ENCODE measurements around the gene SLC35E3. TPM values are rescaled to one million over a fixed set of nuclear protein-coding genes. Genes with fewer than 3 reads are reported as not detected.
"Not testable (repeated sequence)": the region's sequence is repeated elsewhere in the genome, so short reads cannot be mapped to it uniquely, and the experiment has no call there.

The SLC35E3 gene
- total RNA-seq, 1 donor from 2014 or later = 10.5 TPM

GRCh38 chr12:68798882-68799234 is 52.9 kb downstream of the SLC35E3 start:
- TF ChIP-seq CTCF (IDR thresholded peaks at IDR 0.05; ENCODE audit: unreplicated experiment) = no peak
- no peaks in the 10 kb centered on the region for H3K9me3 Mint-ChIP-seq (ENCODE audit: unreplicated experiment)
- no peak overlapping the region for H3K27ac Mint-ChIP-seq (ENCODE audit: unreplicated experiment)
- H3K36me3 Mint-ChIP-seq (ENCODE audit: low read depth, unreplicated experiment) = no peaks in the 10 kb centered on the region
- H3K4me1 Mint-ChIP-seq (ENCODE audit: unreplicated experiment) = peaks cover 3% of the 10 kb centered on the region
- peaks cover 2% of the 10 kb centered on the region for H3K27me3 Mint-ChIP-seq (ENCODE audit: unreplicated experiment)
- H3K4me3 Mint-ChIP-seq (ENCODE audit: unreplicated experiment) = no peak overlapping the region
- no peak for DNase-seq (ENCODE audit: low spot score)

GRCh38 chr12:68800294-68800693 is 54.3 kb downstream of the SLC35E3 start:
- Mint-ChIP-seq H3K36me3 (ENCODE audit: low read depth, unreplicated experiment) (no peaks in the 10 kb centered on the region), H3K4me3 (ENCODE audit: unreplicated experiment) (no peak overlapping the region)

GRCh38 chr12:68801124-68801523 is 55.1 kb downstream of the SLC35E3 start:
- H3K9me3 Mint-ChIP-seq (ENCODE audit: unreplicated experiment); H3K4me1 Mint-ChIP-seq (ENCODE audit: unreplicated experiment); H3K4me3 Mint-ChIP-seq (ENCODE audit: unreplicated experiment); H3K27ac Mint-ChIP-seq (ENCODE audit: unreplicated experiment); DNase-seq (ENCODE audit: low spot score); H3K36me3 Mint-ChIP-seq (ENCODE audit: low read depth, unreplicated experiment); H3K27me3 Mint-ChIP-seq (ENCODE audit: unreplicated experiment): not testable (repeated sequence)

More at GRCh38 chr12:68800294-68800693, 54.3 kb downstream of the SLC35E3 start:
- H3K9me3 Mint-ChIP-seq (ENCODE audit: unreplicated experiment) = no peaks in the 10 kb centered on the region
- DNase-seq (ENCODE audit: low spot score) = no peak
- peaks cover 6% of the 10 kb centered on the region for H3K4me1 Mint-ChIP-seq (ENCODE audit: unreplicated experiment)
- peaks cover 3% of the 10 kb centered on the region for H3K27me3 Mint-ChIP-seq (ENCODE audit: unreplicated experiment)
- no peak for TF ChIP-seq CTCF (IDR thresholded peaks at IDR 0.05; ENCODE audit: unreplicated experiment)
- no peak overlapping the region for H3K27ac Mint-ChIP-seq (ENCODE audit: unreplicated experiment)

DNA sequence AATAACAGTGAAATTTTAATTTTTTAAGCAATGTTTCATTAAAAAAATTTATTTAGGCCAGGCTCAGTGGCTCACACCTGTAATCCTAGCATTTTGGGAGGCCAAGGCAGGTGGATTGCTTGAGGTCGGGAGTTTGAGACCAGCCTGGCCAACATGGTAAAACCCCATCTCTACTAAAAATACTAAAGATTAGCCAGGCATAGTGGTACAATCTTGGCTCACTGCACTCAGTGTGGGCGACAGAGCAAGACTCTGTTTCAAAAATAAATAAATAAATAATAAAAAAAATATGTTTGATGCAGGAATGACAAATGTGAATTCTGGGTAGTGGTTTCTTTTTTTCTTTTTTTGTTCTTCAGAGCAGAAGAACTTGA is 56.4 kb downstream of the SLC35E3 start:
- not testable (repeated sequence) for H3K4me1 Mint-ChIP-seq (ENCODE audit: unreplicated experiment); H3K9me3 Mint-ChIP-seq (ENCODE audit: unreplicated experiment); H3K27ac Mint-ChIP-seq (ENCODE audit: unreplicated experiment); H3K27me3 Mint-ChIP-seq (ENCODE audit: unreplicated experiment); H3K36me3 Mint-ChIP-seq (ENCODE audit: low read depth, unreplicated experiment); DNase-seq (ENCODE audit: low spot score); H3K4me3 Mint-ChIP-seq (ENCODE audit: unreplicated experiment)

- not testable (repeated sequence) for H3K27ac Mint-ChIP-seq (ENCODE audit: unreplicated experiment); H3K4me1 Mint-ChIP-seq (ENCODE audit: unreplicated experiment); H3K4me3 Mint-ChIP-seq (ENCODE audit: unreplicated experiment); DNase-seq (ENCODE audit: low spot score); H3K36me3 Mint-ChIP-seq (ENCODE audit: low read depth, unreplicated experiment); H3K9me3 Mint-ChIP-seq (ENCODE audit: unreplicated experiment); H3K27me3 Mint-ChIP-seq (ENCODE audit: unreplicated experiment)
Measured at GRCh38 chr12:68802911-68803651, 57.1 kb downstream of the SLC35E3 start.

GRCh38 chr12:68803948-68804656 is 58.1 kb downstream of the SLC35E3 start:
- Mint-ChIP-seq H3K9me3 (ENCODE audit: unreplicated experiment) (no peaks in the 10 kb centered on the region), H3K36me3 (ENCODE audit: low read depth, unreplicated experiment) (peaks cover 4% of the 10 kb centered on the region), H3K27me3 (ENCODE audit: unreplicated experiment) (peaks cover 11% of the 10 kb centered on the region), H3K4me1 (ENCODE audit: unreplicated experiment) (peaks cover 13% of the 10 kb centered on the region), H3K27ac (ENCODE audit: unreplicated experiment) (no peak overlapping the region), H3K4me3 (ENCODE audit: unreplicated experiment) (no peak overlapping the region)
- DNase-seq (ENCODE audit: low spot score) = no peak
- no peak for TF ChIP-seq CTCF (IDR thresholded peaks at IDR 0.05; ENCODE audit: unreplicated experiment)
